HG02798 (cell line): ENCODE data around the gene ZDHHC8.

Experiments
- ATAC-seq: cut with Tn5 transposase; IDR thresholded peaks from one replicate; pipeline ENCODE4 v1.9.1; 2021; ENCODE audit warnings: mild to moderate bottlenecking; ENCODE audit not compliant: unreplicated experiment, poor library complexity

Gene ZDHHC8

GRCh38 chr22:20112623-20113511, 18.7 kb upstream of the ZDHHC8 start:
- no peak for ATAC-seq

GRCh38 chr22:20113551-20114310, 17.9 kb upstream of the ZDHHC8 start:
- ATAC-seq: no peak

DNA sequence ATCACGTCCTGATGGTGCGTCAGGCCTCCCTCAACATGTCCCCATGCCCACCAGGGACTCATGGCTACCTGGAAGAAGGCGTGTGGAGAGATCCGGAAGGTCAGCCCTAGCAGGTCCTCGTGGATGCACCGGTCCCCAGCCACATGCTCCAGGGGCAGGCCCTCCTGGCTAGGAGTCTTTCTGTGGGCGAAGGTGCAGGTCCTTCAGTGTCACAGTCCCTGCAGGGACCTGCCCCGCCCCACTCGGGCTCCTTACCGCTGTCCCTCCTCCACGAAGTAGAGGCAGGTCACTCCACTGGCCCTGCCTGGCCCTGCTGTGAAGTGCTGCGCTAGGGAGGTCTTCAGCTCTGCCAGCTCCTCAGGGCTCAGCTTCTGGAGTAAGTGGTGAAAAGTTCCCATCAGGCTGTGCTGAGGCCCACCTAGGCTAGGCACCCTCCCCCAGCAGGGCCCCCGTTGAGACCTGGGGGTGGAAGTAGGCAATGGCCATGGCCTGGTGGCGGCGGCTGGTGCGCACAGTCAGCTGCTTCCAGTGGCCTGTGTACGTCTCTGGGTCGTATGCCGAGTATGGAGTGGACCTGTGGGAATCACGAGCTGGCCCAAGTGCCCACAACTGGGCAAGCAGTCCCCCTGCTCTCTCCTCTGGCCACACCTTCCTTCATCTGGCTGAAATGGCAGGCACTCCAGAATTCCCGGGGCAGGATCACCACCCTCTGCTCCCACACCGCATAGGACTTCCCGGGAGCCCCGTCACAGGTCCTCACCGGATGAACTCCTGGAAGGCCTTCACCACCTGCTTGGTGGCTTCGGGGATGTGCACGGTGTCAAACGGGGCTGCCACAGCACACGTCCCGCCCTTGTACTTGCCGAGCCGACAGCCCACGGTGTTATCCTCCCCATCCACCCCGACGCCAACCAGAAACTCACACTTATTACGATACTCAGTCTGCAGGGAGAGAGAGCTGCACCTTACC, 16.8 kb upstream of the ZDHHC8 start:
- no peak for ATAC-seq

DNA sequence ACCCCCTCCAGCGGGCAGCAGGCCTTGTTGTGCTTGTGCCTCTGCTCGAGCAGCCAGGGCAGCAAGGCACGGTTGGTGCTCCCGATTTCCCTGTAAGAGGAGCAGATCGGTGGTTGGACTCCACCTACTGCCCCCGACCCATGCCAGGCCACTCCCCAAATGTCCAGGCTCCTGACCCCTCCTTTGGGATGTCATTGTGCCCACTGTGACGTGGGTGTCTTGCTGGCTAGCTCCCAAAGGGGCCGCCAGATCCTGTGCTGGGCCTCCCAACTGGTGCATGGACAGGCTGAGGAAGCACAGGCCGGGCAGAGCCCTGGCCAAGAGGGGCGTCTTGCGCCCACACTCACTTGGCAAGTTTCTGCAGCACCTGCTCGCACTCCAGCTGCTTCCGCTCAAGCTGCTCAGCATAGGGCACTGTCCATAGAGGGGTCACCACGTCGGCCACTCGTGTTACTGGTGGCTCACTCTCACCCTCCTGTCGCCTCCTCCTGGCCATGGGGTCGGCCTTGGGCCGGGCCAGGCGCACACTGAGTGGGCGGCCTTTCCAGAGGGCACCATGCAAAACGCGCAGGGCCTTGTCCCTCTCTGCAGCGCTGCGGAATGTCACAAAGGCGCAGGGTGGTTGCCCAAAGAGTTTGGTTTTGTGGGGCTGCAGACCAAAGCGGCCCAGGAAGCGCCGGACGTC, 15.8 kb upstream of the ZDHHC8 start, which contains the start of gene RANBP1:
RANBP1 (plus strand) TSS at position 414 of the 685 bp plus-strand sequence; CDS start at position 495, 81 bp downstream.
- no peak for ATAC-seq

DNA sequence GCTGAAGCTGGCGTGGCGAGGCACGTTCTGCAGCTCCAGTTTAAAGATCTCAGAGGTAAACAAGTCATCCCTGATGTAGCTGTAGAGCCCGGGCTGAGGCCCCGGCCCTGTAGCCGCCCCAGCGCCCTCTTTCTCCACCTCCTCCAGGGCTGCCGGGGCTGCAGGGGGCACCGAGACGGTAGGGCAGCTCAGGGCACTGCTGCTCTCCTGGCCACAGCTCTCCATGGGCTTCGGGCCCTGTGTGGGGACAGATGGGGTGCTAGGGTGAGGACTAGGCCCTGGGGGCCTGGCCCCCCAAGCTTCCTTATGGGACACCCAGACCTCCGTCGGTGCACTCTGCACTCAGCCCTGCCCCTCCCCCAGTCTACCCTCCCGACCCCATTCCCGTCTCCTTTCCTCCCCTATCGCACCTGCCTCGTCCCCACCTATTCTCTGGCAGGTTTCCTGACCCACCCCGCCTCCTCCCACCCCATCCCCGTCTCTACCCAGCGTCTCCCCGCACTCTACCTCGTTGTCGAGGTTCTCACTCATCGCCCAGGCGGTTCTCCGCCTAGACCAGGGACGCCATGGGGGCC, 15.1 kb upstream of the ZDHHC8 start:
- ATAC-seq: no peak

DNA sequence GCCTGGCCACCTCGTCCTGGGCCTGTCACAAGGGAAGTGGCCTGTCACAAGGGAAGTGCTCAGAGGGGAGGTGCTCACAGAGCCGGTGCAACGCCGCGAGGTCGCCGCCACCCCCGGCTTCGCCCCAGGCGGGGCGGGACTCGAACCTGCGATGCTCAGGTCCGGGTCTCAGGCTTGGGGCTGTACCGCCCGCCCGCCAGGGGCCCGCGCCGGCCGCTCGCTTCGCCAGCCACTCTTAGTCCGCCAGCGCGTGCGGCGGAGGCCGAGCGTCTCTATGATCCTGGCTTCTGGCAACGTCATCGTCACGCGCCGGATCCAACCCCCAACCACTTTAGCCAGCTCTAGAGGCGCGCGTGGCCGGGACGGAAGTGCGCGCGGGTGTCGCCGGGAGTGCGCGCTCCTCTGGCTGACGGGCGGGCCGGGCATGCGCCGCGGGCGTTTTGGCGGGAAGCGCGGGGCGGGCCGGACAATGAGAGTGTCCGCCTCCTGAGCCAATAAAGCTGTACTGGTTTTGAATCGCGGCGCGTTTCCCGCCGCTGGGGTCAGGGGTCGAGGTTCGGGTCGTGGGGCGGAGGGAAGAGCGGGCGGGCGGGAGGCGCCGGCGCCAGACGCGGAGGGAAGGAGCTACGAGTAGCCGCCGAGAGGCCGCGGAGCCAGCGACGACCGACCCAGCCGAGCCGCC, 14.5 kb upstream of the ZDHHC8 start, which contains the start of gene TRMT2A:
TRMT2A (minus strand) TSS at position 276 of the 682 bp plus-strand sequence. CDS start 320 bp downstream, outside the sequence.
- ATAC-seq: peak; percentile 90

DNA sequence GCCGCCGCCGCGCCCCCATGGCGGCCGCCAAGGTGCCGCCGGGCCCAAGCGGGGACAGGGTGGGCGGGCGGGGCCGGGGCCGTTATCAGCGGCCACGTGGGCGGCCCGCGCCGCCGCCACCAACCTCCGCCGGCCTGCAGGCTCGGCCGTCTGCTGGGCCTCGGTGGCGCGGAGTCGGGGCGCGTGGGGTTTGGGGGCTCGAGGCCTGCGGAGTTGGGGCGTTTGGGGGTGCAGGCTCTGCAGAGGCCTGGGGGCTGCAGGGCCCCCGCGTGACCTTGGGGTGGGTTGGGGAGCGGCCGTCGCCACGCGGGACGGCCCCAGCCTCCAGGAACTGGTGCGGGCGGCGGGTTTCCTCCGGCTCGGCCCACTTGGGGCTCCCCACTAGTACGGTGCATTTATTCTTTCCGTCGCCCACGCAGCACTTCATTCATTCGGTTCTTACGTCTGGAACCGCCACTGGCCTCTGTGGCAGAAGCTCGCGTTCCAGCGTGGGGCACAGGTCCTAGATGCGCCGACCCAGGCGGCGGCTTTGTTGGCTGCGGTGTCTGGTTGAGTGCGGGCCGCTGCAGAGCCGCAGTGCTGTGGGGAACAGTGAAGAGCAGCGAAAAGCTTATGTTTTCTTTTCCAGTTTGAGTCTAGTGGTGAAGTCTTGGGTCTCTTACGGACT, 13.8 kb upstream of the ZDHHC8 start:
- peak; percentile 21 for ATAC-seq

DNA sequence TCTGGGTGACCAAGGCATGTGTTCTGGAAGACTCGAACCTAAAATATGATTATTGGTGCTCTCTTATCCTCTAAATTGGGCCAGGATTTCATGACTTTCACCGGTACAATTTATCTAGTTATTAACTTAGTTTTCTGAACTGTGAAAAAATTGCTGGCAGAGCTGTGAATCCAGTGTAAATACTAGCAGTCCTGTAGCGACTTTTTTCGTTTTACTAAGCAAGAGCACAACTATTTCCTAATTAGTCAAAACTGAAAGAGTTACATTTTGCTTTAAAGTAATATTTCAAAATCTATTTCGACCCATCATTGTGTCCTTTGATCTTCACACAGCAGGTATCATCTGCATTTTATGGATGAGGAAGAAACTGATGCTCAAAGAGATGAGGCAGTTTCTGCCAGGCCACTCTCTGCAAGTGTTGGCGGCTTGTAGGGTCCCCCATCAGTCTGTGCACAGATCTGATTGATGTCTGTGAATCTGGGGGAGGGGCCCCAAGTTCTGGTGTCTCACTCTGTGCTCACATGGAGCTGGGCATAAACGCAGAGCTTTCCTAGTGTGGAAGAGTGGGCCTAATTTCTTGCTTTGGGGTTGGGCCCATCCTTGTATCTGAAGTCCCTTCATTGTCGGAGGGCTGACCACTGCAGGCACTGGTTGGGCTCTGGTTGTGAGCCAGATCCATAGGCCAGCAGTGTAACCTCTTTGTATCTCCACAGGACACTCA, 13.1 kb upstream of the ZDHHC8 start:
- no peak for ATAC-seq

GRCh38 chr22:20121856-20122415, 9.7 kb upstream of the ZDHHC8 start:
- ATAC-seq: no peak

DNA sequence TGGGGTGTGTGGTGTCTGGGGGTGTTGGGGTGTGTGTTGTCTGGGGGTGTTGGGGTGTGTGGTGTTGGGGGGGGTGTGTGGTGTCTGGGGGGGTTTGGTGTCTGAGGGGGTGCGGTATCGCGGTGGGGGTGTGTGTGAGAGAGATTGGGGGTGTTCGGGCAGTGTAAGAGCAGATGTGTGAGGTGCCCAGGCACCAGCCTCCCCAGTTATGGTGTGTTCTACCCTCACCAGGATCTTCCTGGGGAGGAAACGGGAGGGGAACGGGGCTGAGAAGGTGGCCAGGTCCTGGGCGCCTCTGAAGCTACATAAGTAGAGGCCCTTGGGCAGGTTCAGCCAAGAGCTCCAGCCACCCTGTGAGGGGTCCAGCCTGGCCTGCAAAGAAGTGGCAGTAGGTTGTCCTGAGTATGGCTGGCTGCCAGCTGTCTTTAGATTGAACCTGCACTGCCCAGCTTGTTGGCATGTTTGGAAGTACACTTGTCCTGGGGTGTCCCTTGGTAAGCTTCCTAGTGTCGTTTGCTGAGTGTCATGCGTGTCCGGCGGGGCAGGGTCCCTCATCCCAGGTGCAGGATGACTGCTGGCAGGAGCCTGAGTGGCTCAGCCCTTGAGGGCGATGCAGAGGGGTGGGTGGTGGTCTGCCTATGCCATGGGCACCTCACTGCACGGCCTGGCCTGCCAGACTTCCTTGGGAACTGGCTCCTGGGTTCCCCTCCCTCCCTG, 8.1 kb upstream of the ZDHHC8 start:
- ATAC-seq: no peak

GRCh38 chr22:20124083-20124787, 7.4 kb upstream of the ZDHHC8 start:
- no peak for ATAC-seq

- ATAC-seq: no peak
Measured at GRCh38 chr22:20125201-20126174, 6.1 kb upstream of the ZDHHC8 start.

GRCh38 chr22:20126284-20127029, 5.1 kb upstream of the ZDHHC8 start:
- no peak for ATAC-seq

DNA sequence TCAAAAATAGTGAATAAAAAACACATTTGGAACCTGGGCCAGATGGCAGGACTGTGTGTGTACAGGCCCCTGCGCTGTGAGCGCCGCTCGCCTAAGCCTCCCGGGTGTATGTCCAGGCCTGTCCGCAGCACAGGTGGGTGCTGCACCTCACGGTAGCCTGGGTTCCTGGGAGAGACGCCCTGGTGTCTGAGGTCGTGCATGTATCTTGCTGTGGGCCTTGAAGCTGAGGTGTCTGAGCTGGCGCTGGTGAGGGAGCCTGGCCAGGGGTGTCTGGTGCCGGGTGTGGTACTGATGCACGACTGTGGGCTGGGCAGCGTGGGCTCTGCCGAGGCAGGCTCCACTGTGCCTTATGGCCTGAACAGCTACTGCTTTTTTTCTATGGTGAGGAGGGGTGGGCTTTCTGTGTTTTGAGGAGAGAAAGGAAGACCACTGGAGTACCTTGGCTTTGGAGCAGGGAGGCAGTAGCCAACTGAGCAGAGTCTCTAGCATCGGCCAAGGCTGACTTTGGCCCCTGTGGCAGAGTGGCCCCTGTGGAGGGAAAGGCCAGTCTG, 4.2 kb upstream of the ZDHHC8 start:
- ATAC-seq: no peak
